Activated naive CD8-positive, alpha-beta T cell treated with anti-CD3 and anti-CD28 coated beads, Interleukin-2, amount 50 U/mL, for 16 hours (primary cell): Measurements from ENCODE around the gene SFN.
"Not testable (repeated sequence)": the region's sequence is repeated elsewhere in the genome, so short reads cannot be mapped to it uniquely, and the experiment has no call there.

Source experiments
- DNase-seq: peaks from one replicate; pipeline ENCODE4 v3.0.0-alpha.2; 2020; ENCODE audit warnings: low read depth, low spot score

SFN gene

DNA sequence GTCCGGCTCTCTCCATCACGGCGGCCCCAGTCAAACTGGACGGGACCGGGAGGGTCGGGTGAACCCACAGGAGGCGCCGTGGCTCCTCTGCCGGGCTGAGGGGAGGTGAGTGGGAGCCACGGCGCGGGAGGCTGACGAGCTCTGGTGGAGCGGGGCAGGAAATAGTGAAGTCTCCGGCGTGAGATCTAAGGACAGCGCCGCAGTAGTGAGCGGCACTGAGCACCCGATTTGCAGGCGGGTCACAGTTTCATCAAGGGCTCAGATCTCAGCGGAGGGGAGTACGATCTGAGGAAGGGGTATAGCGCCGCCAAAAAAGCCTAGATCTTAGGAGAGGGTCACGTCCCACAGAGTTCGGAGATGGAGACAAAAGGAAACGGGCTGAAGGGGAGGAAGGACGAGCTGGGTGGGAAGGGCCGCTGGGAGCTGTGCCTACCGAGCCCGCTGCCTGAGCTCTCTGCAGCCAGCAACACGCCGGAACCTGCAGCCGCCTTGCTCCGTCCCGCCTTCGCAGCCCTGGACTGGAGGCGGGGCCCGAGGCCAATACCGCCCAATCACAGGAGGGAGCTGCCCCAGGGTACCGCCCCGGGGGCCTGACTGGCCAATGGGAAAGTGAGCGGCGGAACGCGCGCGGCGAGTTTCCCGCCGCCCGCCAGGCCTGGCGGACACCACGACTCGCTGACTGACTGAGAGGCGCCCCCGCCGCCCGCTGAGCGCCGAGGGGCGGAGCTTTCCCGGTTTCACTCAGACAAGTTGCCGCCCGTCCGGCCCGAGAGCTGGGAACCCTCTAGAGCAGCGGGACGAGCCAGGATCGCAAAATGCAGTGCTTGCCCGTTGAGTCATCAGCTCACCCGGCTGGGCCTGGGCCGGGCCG is 1.9 kb downstream of the SFN start:
- DNase-seq: peak; percentile 85

DNA sequence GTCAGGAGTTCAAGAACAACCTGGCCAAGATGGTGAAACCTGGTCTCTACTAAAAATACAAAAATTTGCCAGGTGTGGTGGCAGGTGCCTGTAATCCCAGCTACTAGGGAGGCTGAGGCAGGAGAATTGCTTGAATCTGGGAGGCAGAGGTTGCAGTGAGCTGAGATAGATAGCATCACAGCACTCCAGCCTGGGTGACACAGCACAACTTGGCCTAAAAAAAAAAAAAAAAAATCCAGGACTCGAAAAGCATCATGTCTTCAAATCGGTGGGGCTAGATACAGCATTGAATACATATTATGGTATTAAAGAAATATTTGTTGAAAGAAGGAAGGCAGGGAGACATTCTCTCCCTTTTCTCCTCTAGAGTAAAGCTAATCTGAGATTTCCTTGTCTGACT is 10.1 kb downstream of the SFN start:
- not testable (repeated sequence) for DNase-seq

DNA sequence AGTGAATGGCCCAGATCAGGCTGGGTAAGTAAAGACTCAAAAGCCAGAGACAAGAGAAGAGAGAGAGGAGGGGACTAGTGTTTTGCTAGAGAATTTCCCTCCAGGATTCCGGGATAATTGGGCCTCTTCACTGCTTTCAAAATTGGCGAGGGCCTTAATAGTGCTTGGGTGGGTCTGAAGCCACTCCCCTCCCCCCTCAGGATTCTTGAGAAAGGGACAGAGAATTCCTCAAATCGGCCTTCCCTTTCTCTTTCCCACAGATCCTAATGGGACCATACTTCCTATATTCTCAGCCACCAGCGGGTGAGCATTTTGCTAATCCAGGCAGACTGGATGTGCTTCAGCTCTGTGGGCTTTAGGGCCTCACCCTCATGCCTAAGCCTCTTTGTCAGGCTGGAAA is 11.9 kb downstream of the SFN start:
- no peak for DNase-seq

DNA sequence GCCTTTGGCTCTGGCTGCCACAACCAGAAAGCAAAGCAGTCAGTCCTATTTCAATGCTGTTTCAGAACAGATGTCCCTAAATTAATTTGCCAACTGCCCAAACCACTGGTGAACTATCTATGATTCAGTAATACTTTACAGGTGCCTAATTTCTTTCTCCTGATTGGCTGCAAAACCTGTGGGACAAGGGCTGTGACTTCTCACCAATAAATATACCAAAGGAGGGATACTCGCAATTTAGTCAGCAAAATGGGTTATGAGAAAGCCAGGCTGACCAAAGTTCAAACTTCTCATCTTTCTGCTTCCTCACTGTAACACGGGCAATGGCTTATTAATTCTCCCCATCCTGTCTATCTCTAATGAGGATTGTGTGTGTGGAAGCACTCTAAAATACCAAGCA is 14.4 kb downstream of the SFN start:
- no peak for DNase-seq

DNA sequence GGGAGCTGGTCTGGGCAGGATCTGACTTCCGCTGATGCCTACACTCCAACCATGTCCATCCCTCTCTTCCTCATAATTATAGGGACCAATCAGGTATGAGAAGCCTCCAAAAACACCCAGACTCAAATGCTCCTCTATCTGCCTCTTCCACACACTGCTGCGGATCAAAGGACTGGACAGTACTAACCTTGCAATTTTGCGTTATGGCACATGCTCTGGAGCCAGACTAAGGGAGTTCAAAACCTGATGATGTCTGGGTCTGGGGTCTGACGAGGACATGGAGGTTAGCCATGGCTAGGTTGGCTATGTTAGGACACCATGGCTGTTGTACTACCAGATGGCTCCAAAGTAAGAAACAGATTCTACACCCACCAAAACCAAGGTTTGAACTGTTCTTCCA is 16.8 kb downstream of the SFN start:
- DNase-seq: no peak

DNA sequence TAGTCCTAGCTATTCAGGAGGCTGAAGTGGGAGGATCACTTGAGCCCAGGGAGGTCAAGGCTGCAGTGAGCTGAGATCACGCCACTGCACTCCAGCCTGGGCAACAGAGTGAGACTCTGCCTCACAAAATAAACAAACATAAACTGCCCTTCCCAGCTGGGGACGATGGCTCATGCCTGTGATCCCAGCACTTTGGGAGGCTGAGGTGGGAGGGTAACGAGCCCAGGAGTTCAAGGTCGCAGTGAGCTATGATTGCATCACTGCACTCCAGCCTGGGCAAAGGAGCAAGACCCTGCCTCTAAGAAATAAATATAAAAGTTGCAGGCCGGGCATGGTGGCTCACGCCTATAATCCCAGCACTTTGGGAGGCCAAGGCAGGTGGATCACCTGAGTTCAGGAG is 18.7 kb downstream of the SFN start:
- DNase-seq: not testable (repeated sequence)

DNA sequence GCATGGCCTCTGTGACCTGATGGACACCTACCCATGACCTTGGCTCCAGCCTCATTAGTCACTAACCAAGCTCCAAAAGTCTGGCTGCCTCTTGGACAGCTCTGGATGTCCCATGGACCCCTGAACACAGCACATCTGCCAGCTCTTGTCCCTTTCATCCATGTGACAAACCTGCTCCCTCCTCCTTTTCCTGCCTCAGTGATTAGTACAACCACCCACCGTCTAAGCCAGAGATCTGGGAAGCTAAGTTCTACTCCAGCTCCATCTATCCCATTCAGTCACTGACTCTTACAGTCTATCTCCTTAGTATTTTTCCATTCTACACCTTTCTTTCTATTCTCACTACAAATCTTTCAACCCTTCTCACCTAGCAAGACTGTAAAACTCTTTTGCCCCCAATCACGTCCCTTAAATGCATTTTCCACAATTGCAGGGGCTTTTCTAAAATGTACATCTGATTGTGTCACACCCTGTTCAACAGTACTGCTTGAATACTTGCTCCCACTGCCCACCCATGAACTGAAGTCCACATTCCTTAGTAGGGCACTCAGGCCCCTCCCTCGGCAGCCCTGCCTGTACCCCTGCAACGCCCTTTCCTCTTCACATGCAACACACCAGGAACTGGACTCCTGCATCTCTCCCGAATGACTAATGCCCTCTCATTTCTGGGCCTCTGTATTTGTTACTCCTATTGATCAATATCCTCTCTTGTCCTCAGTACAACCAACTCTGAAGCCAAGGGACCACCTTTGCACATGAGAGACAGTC is 19.9 kb downstream of the SFN start:
- DNase-seq: no peak

DNA sequence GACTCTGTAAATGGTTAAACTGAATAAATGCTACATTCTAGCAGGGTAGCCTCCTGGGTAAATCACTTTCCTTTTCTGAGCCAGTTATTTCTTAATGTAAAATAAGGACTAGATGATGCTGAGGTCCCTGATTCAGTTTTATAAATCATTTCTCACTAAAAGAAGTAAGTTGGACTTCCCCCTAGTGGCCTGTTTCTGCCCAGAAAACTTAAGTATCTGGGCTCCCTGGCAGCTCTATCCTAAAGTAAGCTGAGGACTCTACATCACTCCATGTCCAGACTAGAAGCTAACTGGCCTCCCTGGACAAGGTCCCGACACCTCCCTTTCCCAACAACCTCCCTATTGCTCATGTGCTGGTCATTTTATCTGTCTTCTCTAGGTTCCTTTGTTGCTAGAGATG is 24.2 kb downstream of the SFN start:
- no peak for DNase-seq

DNA sequence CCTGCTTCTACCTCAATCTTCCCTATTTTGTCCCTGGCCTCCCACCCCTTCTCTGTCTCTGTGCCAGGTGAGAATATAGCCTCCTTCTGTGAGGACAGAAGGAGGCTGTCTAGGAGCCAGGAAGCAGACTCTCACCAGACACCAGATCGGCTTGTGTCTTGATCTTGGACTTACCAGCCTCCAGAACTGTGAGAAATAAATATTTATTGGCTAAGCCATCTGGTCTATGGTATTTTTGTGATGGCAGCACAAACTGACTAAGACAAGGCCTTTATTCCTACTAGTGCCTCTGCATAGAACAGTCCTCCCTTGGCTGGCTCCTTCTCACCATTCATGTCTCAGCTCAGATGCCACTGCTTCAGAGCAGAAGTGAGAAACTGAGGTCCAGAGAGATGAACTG is 25.3 kb downstream of the SFN start:
- DNase-seq: no peak

DNA sequence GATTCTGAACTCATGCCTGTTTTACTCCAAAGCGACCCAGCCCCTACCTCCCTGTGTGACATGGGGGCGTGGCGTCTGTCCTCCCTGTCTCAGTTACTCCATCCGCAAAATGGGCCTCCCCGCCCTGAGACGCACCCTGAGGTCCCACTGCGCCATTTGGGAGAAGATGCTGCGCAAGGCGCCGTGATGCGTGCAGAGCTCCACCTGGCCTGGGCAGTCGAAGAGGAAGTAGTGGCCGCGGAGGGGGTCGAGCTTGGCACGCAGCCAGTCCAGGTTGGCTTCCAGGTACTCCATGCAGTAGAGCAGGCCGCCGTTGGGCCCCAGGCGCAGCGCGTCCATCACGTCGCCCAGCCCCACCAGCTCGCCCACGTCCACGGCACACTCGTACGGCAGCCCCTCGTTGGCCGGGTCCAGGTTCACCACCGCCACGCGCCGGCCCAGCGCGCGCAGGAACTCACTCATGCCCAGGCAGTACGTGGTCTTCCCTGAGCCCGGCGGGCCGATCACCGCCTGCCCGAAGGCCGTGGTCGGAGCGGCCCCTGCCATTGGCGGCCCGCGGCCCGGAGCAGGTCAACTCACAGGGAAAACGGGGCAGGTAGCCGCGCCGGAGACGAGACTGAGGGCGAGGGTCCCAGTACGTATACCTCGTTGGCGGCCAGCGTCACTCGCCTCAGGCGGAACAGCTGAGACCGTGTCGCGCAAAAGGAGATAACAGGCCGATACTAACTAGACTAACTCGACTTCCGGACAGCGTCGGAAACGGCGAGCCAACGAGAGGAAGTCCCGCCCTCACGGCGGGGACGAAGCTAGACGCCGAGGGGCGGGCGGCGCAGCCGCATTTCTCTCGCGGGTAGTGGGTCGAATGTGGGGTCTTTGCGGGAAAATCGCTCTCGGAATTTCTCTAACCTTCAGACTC is 26.9 kb downstream of the SFN start, which contains the start of gene GPN2:
Gene GPN2, minus strand, starts transcription at position 733 of the 916 bp plus-strand sequence. Its CDS starts 187 bp downstream, at position 546.
- peak; percentile 45 for DNase-seq

DNA sequence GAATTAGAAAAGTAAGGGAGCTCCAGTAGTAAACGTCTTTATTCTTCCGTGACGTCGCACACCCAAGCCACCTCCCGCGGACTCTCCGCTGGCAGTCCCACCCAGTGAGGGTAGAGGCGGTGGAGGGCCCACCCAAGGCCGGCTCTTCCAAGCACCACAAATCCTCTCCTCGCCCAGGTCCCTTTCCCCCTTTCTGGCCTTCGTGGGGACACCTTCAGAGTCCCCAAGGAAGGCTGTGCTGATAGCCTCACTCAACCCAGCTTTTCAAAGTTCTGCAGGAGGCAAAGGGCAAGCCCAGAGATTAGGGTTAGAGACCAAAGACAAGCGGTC is 27.5 kb downstream of the SFN start:
- no peak for DNase-seq

DNA sequence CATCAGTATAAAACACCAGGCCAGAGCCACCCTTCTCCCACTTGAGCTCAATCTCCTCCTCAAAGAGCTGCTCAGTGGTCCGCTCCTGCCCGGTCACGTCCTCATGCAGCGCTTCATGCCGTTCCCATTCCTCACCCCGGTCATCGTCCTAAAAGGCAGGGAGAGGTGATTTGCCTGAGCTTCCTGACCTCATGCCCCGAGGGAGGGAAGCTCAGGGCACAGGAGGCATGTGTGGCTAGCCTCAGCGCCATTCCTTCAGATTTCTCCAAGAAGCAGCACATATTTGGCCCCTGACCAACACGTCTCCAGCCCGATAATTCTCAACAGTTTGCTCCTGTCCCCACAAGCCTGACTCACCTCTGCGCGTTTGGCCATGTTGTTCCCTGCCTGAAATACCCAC is 31.3 kb downstream of the SFN start:
- no peak for DNase-seq

DNA sequence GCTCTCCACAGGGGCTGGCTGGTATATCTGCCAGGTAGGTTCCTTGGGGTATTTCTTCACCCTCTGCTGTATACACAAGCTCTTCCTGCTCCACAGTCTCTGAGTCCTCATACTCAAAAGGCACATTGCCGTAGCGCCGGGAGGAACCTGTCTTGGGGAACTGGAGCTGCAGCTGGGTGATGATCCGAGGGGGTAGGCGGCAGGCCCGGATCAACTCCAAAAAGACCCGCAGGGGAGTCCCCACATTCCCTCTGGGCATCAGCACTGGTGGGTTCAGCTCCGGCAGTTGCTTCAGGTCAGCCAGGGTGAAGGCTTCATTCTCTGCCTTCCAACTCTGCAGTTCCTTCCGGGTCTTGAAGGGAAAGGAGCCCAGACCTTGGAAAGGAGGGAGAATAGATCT is 34.4 kb downstream of the SFN start:
- DNase-seq: no peak

DNA sequence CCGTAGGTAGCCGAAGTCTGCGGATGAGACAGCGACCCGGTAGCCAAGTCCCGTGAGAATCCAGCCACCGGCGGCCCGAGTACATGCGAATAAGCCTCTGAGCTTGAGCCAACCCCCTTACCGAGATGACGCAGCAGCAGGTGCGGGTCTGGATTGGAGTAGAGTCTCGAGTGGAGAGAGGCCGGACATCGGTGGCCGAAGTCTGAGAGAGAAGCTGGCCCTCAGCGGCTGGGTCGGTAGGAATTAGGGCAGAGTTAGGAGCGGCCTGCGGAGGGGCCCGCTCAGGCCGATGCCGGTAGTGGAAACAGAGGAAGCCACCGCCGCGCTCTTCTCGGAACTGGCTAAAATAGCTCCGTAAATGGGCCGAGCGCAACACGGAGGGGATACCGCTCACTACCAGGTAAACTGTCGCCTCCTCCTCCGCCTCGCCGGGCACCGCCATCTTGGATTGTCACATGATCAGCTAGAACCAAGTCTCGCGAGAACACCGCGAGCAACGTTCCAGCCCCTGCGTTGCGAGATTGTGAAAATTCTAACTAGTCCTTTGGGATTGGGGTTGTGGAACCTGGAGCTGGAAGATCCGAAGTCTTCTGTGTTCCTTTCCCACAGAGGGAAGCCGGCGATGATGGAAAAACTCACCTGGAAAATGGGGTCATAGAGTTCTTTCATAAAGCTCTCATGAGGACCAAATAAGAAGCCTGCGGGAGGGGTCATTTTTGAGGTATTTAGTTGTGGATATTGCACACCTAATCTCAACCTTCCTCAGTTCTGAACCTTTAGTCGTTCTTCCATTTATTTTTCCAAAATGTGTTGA is 37.3 kb downstream of the SFN start, which contains the start of gene GPATCH3:
Gene GPATCH3, minus strand, starts transcription at position 467 of the 814 bp plus-strand sequence. Its CDS starts 25 bp downstream, at position 442.
- DNase-seq: peak; percentile 77

DNA sequence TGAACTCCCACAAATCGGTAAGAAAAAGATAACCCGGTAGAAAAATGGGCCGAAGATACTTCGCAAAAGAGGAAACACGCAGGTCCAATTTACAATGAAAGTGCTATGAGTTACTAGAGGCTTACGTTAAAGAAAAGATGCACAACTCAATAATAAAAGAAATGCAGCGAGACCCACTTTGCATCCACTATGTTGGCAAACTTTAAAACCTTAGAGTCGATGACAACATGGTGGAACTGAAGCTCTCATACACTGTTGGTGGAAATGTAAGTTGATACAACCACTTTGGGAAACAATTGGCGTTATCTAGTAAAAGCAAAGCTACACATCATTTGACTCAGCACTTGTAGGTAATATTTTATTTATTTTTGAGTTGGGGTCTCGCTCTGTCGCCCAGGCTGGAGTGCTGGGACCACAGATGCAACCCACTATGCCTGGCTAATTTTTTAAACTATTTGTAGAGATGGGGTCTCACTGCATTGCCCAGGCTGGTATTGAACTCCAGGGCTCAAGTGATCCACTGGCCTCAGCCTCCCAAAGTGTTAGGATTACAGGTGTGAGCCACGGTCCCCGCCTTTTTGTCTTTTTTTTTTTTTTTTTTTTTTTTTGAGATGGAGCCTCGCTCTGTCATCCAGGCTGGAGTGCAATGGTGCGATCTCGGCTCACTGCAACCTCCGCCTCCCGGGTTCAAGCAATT is 38.0 kb downstream of the SFN start:
- no peak for DNase-seq

DNA sequence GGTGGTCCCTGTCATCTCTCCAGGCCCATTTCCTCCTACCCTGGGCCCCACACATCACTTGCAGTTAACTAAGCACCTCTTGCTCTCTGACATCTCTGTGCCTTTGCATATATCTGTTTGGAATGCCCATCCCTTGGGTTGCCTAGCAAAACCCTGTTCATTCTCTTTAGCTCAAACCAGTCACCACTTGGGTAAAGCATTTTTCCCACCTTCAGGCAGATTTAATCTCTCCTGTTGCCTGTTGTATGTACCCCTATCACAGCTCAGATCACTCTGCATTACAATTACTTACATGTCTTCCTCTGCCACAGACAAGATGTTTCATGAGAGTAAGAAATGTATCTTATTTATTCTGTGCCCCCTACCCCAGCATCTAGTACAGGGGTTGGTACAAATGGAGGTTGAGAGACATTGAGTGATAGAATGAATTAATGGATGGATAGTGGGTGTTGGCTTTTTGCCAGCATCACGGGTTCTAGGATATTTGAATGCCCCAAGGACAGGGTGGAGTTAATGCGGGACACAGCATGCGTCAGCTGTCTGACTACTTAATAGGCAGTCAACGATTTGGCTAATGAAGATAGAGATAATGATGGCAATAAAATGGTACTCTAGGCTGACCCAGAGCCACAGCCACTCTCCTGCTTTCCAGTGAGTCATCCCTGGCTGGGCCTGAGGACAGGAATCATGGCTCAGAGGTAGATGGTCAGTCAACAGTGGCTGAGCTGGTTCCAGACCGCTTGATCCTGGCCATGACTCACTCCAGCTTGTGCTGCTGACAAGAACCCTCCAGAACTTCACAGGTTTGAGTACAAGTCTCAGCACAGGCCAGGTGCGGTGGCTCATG is 44.3 kb downstream of the SFN start:
- DNase-seq: no peak

DNA sequence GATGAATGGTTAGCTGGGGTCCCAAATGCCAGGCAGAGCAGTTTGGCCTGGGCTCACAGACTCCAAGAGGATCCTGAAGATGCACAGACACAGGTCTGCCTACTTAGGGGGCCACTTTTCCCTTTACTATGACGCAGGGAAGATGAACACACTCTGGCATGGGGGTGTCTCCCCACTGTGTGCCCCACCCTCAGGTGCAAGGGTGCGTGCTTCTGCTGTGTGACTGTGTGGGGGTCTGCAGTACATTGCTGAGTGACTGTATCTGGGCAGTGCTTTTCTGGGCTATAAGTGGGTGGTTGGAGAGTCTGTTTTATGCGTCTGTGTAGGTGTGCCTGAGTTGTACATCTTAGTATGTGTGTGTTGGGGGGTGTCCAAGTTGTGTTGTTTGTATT is 47.0 kb downstream of the SFN start:
- no peak for DNase-seq

DNA sequence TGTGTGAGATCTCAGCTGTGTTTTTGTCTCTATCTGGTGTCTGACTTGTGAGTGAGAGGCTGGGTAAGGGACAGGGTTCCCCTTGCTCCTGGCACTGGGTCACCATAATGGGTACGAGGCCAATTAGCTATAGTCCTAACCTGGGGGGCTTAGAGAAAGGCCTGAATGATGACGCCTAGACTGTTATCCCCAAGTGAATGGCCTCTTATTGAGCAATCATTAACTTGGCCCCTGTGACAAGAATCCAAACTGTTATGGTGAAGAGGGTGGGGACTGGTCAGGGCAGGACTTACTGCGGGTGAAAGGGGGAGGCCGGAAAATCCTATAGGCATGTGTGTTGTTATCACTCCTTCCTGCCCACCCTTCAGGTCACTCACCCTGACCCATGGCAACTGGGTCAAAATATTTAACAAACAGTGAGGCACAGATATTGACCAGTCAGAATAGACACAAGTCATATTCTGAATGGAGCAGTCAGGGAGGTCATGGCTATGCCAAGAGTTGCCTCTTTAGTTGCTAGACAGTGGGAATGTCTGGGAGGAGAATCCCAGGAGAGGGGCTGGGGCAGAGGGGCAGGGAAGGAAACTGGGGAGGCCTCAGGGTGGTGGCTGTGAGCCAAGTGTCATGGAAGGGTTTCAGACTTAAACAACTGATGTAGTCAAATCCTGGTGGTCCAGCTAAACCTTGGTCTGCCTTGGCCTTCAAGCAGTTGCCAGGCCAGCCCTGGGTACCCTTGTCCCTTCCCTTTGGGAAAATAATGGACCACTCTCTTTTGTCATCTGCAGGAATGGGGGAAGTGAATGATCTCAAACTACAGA is 47.6 kb downstream of the SFN start:
- DNase-seq: no peak
